Measurements from ENCODE around the gene HDAC9.

DNA sequence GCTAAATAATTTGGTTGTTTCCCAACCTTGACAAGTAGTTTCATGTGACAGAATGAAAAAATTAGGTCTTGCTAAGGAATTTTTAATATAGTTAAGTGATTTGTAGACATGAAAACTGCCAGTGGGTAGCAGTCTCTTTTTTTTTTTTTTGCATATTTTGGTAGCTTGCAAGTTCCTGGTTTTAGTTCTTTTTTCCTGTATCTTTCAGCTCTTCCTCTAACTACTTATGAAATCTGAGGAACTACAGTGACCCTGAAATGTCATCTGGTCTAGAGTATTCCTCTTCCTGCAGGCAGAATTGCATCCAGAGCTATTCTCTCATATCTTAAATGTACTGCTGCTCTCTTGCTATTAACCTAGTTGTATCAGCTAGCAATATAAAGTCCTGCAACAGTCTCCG, 160.4 kb downstream of the HDAC9 start:
- TF ChIP-seq, protein P1, sequence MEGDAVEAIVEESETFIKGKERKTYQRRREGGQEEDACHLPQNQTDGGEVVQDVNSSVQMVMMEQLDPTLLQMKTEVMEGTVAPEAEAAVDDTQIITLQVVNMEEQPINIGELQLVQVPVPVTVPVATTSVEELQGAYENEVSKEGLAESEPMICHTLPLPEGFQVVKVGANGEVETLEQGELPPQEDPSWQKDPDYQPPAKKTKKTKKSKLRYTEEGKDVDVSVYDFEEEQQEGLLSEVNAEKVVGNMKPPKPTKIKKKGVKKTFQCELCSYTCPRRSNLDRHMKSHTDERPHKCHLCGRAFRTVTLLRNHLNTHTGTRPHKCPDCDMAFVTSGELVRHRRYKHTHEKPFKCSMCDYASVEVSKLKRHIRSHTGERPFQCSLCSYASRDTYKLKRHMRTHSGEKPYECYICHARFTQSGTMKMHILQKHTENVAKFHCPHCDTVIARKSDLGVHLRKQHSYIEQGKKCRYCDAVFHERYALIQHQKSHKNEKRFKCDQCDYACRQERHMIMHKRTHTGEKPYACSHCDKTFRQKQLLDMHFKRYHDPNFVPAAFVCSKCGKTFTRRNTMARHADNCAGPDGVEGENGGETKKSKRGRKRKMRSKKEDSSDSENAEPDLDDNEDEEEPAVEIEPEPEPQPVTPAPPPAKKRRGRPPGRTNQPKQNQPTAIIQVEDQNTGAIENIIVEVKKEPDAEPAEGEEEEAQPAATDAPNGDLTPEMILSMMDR (IDR thresholded peaks at IDR 0.05 in 4 of 5, conservative IDR thresholded peaks at IDR 0.05 in 1 of 5): no peak
- no peak for TF ChIP-seq POLR2A (IDR thresholded peaks at IDR 0.05)
